ENCODE results near the gene SASS6.

The SASS6 gene

DNA sequence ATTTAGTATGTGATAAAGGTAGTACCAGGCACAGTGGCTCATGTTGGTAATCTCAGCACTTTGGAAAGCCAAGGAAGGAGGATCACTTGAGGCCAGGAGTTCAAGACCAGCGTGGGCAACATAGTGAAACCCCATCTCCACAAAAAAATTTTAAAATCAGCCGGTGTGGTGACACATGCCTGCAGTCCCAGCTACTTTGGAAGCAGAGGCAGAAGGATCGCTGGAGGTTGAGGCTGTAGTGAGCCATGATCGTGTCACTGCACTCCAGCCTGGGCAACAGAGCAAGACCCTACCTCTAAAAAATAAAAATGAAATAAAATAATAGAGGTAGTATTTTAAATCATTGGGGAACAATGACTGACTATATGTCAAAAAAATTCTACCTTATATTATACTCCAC, 17.2 kb downstream of the SASS6 start:
- TF ChIP-seq, protein P1, sequence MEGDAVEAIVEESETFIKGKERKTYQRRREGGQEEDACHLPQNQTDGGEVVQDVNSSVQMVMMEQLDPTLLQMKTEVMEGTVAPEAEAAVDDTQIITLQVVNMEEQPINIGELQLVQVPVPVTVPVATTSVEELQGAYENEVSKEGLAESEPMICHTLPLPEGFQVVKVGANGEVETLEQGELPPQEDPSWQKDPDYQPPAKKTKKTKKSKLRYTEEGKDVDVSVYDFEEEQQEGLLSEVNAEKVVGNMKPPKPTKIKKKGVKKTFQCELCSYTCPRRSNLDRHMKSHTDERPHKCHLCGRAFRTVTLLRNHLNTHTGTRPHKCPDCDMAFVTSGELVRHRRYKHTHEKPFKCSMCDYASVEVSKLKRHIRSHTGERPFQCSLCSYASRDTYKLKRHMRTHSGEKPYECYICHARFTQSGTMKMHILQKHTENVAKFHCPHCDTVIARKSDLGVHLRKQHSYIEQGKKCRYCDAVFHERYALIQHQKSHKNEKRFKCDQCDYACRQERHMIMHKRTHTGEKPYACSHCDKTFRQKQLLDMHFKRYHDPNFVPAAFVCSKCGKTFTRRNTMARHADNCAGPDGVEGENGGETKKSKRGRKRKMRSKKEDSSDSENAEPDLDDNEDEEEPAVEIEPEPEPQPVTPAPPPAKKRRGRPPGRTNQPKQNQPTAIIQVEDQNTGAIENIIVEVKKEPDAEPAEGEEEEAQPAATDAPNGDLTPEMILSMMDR (conservative IDR thresholded peaks at IDR 0.05; ENCODE audit: low read length), result no peak
- H3K4me3 ChIP-seq (ENCODE audit: low read length), result no peak overlapping the region
- DNase-seq (ENCODE audit: low read depth), result no peak

DNA sequence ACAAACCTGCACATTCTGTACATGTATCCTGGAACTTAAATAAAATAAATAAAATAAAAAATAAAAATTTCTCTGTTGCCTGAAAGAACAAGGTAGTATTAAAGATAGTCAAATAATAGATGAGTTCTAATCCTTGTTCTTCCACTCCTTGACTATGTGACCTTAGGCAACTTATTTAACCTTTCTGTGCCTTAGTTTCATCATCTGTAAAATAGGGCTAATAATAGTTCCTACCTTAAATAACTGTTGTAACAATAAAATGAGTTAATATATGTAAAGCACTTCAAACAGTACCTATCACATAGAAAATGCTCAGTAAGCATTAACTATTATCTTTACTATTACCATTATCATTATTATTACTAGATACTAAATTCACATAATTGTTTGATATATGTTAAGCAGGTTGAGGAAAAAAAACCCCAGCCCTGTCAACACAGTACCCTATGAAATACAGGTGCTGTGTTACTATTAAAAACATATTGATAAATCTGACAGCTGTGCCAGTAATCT, 23.1 kb downstream of the SASS6 start:
- no peak for DNase-seq (ENCODE audit: low read depth)
- TF ChIP-seq, protein P1 (conservative IDR thresholded peaks at IDR 0.05; ENCODE audit: low read length), result no peak

DNA sequence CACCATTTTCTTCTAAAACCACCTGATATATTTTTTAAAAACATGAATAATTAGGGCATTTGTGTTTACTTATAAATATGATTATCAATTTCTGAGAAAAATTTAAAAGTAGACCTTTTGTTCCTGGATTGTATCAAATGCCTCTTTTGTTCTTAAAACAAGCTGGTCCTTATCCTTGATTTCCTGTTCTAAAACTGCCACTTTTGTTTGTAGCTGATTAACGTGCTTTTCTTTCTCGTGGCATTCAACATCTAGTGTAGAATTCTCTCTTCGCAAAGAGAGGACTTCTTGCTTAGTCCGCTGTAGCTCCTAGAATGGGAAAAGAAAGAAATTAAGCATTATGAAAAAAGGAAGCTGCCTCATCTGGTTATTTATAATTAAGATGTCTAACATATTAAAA, 25.0 kb downstream of the SASS6 start:
- H3K4me3 ChIP-seq (ENCODE audit: low read length), result no peak overlapping the region
- TF ChIP-seq, protein P1 (conservative IDR thresholded peaks at IDR 0.05; ENCODE audit: low read length), result no peak
- no peak for DNase-seq (ENCODE audit: low read depth)

More for the DNA sequence above, 23.1 kb downstream of the SASS6 start:
- H3K4me3 ChIP-seq (ENCODE audit: low read length), result no peak overlapping the region

DNA sequence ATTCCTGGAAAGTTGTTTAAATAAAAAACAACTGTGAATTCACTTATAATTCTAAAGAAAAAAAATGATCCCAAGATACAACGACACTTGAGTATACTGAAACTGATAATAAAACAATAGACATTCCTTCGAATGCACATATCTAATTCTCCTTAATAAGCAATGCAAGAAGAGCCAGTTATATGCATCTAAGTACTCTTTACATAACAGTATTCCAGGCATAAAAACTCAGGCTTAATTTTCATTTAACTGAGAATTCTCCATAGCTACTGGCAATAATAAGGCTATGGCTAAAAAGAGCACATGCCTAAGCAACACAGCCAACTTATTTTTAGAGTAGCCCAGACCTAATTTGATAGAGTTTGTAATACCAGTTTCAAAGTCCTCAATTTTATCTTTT, 31.2 kb downstream of the SASS6 start:
- H3K4me3 ChIP-seq (ENCODE audit: low read length), result no peak overlapping the region
- no peak for DNase-seq (ENCODE audit: low read depth)
- TF ChIP-seq, protein P1 (conservative IDR thresholded peaks at IDR 0.05; ENCODE audit: low read length), result no peak

DNA sequence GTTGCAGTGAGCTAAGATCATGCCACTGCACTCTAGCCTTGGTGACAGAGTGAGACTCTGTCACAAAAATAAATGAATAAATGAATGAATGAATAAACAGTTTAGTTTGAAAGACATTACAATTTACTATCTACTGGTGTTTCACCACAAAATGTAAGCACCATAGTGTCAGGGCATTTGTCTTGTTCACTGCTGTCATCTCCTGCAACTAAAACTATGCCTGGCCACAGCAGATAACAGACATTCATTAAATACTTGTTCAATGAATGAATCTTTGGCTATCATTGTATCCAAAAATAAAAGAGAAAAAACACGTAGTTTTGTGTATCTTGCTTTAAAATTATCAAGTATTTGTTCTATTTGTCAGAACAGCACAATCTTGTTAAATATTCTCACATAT, 32.5 kb downstream of the SASS6 start:
- TF ChIP-seq, protein P1 (conservative IDR thresholded peaks at IDR 0.05; ENCODE audit: low read length), result no peak
- peak; percentile 77 for DNase-seq (ENCODE audit: low read depth)

DNA sequence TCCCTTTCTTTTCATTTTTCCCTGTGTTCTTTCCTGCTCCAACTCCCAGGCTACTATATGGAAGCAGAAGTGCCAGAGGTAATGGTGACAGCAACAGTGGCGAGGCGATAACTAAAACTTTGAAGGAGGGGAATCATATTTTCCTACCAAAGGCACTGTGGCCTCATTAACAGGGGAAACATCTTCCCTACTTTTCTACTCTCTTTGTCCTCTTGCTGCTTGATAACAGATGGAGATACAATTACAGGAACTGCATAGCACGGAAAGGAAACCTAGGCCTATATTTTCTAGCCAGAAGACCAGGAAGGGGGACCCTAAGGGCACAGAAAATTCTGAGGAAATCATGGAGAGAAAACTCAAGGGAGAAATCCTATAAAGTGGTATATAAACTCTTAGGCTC, 42.3 kb downstream of the SASS6 start:
- no peak overlapping the region for H3K4me3 ChIP-seq (ENCODE audit: low read length)
- no peak for DNase-seq (ENCODE audit: low read depth)
- TF ChIP-seq, protein P1 (conservative IDR thresholded peaks at IDR 0.05; ENCODE audit: low read length), result no peak

More for the DNA sequence above, 32.5 kb downstream of the SASS6 start:
- no peak overlapping the region for H3K4me3 ChIP-seq (ENCODE audit: low read length)

DNA sequence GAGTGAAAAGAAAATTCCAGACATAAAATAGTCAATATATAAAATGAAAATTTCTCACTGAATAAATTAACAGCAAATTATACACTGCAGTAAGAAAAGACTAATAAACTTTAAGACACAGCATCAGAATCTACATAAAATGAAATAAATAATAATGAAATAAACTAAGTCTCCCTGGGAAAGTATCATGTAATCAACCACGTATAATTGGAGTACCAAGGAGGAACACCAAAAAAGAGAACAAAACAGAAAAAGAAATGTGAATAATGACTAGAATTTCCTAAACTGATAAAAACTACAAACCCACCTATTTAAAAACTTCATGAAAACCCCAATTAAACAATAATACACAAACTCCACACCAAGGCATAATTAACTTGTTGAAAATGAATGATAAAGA, 43.6 kb downstream of the SASS6 start:
- no peak overlapping the region for H3K4me3 ChIP-seq (ENCODE audit: low read length)
- no peak for DNase-seq (ENCODE audit: low read depth)
- TF ChIP-seq, protein P1 (conservative IDR thresholded peaks at IDR 0.05; ENCODE audit: low read length), result no peak

Data from AG10803 (cell line).